Raji (cell line): ENCODE results near the gene ABHD12.

Experiments
- POLR2A ChIP-seq: IDR thresholded peaks from 2 replicates; pipeline ENCODE4 v1.6.1; 2011; ENCODE audit warnings: low read depth, low read length, control low read depth; ENCODE audit not compliant: insufficient read depth

Gene ABHD12

GRCh38 chr20:25340380-25340779, 50.3 kb downstream of the ABHD12 start:
- no peak for TF ChIP-seq POLR2A

- TF ChIP-seq POLR2A, result no peak
These were observed 51.0 kb downstream of the ABHD12 start for GRCh38 chr20:25339608-25340007.

GRCh38 chr20:25338112-25339023, 52.3 kb downstream of the ABHD12 start:
- no peak for TF ChIP-seq POLR2A

GRCh38 chr20:25336561-25337422, 53.8 kb downstream of the ABHD12 start:
- TF ChIP-seq POLR2A, result no peak

- no peak for TF ChIP-seq POLR2A
These were observed 61.6 kb downstream of the ABHD12 start for GRCh38 chr20:25328954-25329498.

- no peak for TF ChIP-seq POLR2A
These were observed 63.0 kb downstream of the ABHD12 start for GRCh38 chr20:25327521-25328235.

GRCh38 chr20:25325997-25326396, 64.6 kb downstream of the ABHD12 start:
- TF ChIP-seq POLR2A, result no peak

GRCh38 chr20:25325073-25325472, 65.6 kb downstream of the ABHD12 start:
- no peak for TF ChIP-seq POLR2A

- no peak for TF ChIP-seq POLR2A
These were observed 66.2 kb downstream of the ABHD12 start for GRCh38 chr20:25324412-25324811.

- TF ChIP-seq POLR2A, result no peak
These were observed 67.0 kb downstream of the ABHD12 start for GRCh38 chr20:25323496-25324246.

GRCh38 chr20:25321991-25322390, 68.6 kb downstream of the ABHD12 start:
- TF ChIP-seq POLR2A, result no peak

GRCh38 chr20:25321262-25321831, 69.3 kb downstream of the ABHD12 start:
- TF ChIP-seq POLR2A, result no peak

GRCh38 chr20:25320035-25320800, 70.4 kb downstream of the ABHD12 start:
- no peak for TF ChIP-seq POLR2A

- TF ChIP-seq POLR2A, result no peak
These were observed 71.2 kb downstream of the ABHD12 start for GRCh38 chr20:25319241-25320034.
